ENCODE measurements around the gene OBSCN.

OBSCN gene

DNA sequence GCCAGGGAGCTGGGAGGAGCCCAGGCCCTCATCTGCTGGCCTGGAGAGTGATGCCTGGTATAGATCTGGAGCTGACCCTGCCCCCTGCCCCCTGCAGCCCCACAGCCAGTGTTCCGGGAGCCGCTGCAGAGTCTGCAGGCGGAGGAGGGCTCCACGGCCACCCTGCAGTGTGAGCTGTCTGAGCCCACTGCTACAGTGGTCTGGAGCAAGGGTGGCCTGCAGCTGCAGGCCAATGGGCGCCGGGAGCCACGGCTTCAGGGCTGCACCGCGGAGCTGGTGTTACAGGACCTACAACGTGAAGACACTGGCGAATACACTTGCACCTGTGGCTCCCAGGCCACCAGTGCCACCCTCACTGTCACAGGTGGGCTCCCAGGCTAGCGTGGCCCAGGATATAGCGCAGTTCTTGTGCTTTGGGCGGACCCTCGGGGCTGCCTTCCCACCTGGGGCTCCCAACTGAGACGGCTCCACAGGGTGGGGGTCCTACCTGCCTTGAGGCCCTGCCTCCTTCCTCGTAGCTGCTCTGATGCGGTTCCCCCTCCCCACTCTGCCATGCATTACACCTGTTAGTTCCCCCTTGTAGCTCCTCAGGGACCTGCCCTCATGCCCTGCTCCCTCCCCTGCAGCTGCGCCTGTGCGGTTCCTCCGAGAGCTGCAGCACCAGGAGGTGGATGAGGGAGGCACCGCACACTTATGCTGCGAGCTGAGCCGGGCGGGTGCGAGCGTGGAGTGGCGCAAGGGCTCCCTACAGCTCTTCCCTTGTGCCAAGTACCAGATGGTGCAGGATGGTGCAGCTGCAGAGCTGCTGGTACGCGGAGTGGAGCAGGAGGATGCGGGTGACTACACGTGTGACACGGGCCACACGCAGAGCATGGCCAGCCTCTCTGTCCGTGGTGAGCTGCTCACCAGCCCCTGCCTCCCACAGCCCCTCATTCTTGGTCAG is 98.7 kb downstream of the OBSCN start:
- DNase-seq (ENCODE audit: low spot score), result no peak

DNA sequence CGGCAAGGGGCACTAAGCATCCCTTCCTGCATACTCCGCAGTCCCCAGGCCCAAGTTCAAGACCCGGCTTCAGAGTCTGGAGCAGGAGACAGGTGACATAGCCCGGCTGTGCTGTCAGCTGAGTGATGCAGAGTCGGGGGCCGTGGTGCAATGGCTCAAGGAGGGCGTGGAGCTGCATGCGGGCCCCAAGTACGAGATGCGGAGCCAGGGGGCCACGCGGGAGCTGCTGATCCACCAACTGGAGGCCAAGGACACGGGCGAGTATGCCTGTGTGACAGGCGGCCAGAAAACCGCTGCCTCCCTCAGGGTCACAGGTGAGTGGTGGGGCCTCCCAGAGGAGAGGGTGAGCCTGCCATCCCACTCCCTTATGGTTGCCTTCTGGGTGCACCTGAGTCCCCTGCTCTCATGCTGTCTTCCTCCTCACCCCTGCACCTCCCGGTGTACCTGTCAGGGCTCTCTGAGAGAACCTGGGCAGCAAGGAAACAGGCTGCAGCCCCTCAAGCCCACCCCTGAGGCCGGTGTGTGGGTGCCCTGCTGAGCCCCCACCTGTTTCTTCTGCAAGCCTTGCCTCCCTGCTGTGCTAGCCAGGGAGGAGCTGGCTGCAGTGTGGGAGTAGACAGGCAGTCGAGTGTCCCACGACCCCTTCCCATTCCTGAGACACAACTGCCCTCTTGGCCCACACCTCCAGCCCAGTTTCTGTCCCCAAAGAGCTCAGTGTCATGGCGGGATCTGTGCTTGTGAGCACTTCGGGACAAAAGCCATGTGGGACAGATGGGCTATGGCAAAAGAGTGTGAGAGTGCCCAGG is 99.6 kb downstream of the OBSCN start:
- no peak for DNase-seq (ENCODE audit: low spot score)

DNA sequence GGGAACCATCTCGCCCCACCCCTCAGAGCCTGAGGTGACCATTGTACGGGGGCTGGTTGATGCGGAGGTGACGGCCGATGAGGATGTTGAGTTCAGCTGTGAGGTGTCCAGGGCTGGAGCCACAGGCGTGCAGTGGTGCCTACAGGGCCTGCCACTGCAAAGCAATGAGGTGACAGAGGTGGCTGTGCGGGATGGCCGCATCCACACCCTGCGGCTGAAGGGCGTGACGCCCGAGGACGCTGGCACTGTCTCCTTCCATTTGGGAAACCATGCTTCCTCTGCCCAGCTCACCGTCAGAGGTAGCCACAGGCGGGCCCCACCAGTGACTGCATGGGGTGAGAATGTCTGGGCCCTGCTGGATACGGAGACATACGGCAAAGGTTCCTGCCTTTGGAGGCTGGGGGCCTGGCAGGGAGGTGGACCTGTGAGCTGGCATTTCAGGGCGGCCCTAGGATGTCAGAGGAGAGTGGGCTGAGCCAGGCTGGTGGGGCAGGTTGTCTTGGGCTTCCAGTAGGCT is 100.3 kb downstream of the OBSCN start:
- DNase-seq (ENCODE audit: low spot score), result no peak

DNA sequence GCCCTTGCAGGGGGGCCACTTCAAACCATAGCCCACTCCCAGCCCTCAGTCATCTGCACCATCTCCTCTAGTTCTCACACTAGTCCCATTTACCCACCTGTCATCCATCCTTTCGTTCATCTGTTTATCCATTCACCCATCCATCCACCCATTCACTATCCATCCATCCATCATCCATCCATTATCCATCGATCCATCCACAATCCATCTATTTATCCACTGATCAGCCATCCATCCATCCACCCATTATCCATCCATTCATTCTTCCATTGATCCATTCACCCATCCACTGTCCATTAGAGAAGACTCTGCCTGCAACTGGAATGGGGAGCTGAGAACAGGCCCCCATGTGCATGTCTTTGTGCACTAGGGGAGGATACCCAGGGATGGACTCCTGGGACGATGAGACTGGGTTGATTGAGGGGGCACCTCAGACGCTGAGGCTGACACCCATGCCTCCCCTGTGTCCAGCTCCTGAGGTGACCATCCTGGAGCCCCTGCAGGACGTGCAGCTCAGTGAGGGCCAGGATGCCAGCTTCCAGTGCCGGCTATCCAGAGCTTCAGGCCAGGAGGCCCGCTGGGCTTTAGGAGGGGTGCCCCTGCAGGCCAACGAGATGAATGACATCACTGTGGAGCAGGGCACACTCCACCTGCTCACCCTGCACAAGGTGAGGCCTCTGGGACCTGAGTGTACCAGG is 100.9 kb downstream of the OBSCN start:
- no peak for DNase-seq (ENCODE audit: low spot score)

DNA sequence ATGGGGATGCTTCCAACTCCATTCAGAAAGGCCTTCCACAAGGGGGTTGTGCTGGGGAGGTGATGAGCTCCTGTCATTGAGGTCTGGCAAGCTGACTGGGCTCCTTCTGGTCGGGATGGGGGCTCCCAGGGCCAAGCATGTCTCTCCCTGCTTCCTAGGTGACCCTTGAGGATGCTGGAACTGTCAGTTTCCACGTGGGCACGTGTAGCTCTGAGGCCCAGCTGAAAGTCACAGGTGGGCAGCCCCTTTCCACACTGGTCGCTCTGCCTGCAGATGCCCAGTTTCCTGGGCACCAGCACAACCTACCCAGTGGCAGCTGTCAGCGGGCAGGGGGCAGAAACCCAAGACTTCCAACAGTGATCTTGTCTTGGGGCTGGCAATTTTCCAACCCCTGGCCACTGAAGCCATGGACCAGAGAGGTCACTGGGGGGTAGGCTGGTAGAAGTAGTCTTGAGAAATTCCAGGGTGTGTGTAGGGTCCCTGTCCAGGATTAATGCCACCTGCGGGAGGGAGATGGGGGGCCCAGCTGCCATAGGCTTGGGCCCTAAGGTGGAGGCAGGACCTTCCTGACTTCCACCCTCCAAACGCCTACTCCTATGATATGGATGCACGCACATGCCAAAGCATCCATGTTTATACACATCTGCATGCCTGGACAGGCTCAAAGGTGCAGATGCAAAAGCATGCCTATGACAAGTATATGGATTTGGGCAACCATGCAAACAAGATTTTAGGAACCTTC is 101.7 kb downstream of the OBSCN start:
- no peak for DNase-seq (ENCODE audit: low spot score)

DNA sequence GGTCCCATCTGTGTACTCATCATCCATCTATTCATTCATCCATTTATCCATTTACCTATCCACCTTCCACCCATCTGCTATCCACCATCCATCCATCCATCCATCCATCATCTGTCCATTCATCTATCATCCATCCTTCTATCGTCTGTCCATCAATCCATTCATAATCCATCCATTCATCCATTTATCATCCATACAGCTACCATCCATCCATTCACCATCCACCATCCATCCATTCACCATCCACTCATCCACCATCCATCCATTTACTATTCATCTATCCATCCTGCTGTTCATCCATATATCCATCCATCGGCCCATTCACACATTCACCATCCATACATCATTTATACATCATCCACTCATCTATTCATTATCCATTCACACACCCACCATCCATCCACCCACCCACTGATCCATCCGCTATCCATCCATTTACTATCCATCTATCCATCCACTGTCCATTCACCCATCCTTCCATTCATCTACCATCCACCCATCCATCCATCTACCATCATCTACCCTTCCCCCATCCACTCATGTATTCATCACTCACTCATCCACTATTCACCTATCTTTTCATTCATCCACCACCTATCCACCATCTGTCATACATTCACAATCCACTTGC is 102.4 kb downstream of the OBSCN start:
- DNase-seq (ENCODE audit: low spot score), result no peak

DNA sequence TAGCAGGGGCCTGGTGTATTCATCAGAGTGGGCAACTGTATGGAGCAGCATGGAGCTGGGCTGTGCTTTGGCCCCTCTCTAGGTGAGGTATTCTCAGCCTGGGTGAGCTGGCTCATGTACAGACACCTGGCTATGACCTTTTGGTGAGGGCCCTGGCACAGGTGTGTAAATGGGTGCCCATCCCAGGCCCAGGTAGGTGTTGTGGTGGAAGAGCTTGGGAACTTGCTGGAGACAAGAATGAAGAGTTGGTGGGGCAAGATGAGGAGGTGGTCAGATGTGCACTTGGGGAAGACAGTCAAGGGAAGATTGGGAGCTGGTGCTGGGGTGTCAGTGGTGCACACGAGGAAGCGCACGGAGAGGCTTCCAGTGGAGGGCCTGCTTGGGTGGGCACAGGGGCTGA is 103.2 kb downstream of the OBSCN start:
- no peak for DNase-seq (ENCODE audit: low spot score)

DNA sequence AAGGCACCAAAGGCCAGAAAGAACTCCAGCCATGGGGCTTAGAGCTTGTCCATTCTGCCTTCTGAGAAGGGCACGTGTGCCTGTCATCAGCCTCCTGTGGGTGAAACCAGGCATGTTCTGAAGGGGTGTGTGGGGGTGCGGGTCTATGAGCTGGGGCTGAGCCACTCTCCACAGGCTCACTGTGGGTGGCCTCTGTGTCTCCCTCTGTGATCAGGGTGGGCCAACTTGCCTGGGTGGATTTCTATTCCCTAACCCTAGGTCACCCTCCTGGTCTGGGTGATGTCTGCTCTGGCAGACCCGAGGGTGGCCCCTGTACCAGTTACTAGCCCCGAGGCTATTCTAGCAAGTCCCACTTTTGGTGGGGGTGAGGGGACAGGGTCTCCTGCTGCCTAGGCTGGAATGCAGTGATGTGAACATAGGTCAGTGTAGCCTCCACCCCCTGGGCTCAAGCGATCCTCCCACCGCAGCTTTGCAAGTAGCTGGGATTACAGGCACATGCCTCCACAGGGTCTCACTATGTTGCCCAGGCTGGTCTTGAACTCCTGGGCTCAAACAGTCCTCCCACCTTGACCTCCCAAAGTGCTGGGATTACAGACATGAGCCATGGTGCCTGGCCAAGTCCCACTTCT is 104.4 kb downstream of the OBSCN start:
- DNase-seq (ENCODE audit: low spot score), result no peak

DNA sequence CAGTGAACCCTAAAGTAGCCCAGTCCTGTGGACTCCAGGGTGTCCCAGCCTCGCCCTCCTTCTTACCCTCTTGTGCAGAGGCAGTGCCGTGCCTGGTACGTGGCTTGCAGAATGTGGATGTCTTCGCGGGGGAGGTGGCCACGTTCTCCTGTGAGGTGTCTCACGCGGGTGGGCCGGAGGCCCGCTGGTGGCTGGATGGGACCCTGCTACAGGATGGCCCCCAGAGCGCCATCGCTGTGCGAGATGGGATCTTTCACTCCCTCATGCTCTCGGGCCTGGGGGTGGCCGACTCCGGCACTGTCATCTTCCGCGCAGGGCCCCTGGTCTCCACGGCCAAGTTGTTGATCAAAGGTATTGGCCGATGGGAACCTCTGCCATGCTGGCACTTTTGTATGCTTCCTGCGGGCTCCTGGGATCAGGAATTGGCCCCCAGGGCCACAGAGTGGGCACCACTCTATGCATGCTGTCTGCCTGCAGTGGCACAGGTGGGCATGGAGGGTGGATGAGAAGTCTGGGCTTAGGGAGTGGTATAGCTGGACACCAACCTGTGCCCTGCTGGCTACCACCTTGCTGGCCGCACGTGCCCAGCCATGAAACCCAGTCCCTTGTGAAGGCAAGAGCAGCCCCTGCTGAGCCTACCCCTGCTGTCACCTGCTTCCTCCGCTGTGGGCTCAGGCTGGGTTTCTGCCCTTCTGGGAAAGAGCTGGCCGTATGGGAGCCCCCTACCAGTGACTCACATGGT is 105.9 kb downstream of the OBSCN start:
- no peak for DNase-seq (ENCODE audit: low spot score)

DNA sequence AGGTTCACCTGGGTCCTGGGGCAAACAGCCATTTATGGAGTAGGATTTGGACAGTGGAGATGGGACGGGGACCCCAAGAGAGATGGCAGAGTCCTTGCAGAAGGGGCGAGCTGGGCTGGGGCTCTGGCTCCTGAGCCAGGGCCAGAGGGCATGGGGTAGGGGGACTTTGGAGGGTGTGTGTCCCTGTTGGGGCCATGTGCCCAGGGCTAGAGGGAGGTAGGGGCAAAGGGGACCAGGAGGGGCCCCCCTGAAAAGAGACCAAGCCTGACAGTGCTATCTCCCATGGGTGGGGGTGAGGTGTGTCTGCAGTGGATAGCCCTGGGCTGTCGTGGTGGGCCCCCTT is 106.4 kb downstream of the OBSCN start:
- DNase-seq (ENCODE audit: low spot score), result no peak

DNA sequence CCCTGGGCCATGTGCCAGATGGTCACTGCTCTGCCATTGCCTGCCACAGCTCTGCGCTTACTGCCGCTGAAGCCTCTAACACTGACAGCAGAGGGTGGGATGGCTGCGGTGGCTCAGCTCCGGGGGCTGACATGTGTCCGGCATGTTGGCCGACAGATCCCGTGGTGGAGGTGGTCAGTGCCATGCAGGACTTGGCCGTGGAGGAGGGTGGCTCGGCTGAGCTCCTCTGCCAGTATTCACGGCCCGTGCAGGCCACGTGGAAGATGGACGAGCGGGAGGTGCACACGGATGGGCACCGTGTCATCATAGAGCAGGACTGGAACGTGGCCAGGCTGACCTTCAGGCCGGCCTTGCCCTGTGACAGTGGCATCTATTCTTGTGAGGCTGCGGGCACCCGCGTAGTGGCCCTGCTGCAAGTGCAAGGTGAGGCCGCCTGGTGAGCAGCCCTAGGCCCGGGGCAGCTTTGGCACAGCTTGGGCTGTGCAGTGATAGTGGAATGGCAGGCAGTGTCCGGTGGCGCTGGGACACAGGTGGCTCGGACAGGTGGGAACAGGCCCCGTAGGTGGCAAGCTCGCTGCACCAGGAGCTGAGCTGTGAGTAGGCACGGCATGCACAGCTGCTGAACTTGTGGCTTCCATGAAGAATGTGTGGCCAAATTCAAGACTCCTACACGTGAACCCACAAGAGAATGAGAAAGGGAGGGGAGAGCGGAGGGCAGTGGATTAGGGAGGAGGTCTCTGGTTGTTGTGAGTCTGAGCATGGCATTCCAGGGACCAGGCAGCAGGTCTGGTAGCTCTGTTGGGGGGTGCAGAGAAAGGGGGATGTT is 107.0 kb downstream of the OBSCN start:
- DNase-seq (ENCODE audit: low spot score), result no peak

DNA sequence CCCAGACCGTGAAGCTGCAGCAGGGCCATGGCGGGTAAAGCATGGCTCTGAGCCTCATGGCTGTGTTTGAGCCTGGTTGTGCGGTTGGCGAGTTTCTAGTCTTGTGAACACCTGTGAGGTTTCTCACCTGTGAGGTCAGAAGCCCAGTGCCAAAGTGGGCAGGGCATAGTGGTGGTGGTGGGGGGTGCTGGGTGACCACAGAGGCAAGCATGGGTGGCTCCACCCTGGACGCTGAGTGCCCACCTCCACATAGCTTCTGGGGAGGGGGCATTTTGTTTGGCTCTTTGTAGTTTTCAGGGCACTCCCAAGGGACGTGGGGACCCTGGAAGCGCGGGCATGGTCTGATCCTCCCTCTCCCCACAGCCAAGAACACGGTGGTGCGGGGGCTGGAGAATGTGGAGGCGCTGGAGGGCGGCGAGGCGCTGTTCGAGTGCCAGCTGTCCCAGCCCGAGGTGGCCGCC is 107.7 kb downstream of the OBSCN start:
- no peak for DNase-seq (ENCODE audit: low spot score)

DNA sequence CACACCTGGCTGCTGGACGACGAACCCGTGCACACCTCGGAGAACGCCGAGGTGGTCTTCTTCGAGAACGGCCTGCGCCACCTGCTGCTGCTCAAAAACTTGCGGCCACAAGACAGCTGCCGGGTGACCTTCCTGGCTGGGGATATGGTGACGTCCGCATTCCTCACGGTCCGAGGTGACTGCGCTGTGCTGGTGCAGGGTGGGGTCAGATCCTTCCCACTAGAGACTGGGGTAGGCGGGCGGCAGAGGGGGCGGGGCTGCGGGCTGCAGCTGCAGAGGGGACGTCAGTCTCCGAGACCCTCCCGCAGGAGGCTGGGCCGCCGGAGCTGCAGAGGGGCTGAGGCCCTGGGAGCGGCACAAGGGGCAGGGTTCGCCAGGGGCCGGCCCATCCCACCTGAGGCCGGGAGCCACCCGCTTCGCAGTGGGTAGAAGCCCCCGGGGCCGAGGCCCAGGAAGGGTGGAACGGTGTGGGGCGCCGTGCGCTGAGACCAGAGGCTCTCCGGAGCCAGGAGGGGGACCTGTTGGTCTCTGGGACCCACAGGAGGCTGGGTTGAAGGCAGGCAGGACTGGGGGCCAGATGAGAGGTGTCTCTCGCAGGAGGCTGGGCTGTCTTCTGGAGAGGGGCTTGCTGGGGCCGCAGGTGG is 108.2 kb downstream of the OBSCN start:
- DNase-seq (ENCODE audit: low spot score), result no peak

DNA sequence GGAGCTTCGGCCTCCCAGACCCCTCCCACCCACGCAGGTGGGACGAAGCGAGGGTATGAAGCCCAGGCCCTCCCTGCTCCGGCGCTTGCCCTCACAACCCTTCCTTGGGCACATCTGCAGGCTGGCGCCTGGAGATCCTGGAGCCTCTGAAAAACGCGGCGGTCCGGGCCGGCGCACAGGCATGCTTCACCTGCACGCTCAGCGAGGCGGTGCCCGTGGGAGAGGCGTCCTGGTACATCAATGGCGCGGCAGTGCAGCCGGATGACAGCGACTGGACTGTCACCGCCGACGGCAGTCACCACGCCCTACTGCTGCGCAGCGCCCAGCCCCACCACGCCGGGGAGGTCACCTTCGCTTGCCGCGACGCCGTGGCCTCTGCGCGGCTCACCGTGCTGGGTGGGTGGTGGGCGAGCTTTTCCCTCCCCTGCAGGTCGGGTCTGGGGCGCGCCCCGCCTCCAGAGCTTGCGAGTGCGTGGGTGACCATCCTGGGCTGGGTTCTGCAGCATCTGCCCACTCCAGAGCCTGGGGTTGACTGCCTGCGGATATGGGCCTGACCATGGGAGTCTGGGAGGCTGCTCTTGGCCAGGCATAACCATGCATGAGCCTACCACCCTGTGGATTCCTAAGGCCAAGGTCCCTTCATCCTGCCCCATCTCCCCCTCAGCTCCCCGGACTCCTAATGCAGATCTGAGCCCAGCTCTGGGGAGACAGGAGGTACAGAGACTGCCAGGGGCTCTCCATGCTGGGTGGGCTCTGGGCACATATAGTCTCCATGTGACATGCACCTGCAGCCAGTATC is 108.9 kb downstream of the OBSCN start:
- DNase-seq (ENCODE audit: low spot score), result no peak

DNA sequence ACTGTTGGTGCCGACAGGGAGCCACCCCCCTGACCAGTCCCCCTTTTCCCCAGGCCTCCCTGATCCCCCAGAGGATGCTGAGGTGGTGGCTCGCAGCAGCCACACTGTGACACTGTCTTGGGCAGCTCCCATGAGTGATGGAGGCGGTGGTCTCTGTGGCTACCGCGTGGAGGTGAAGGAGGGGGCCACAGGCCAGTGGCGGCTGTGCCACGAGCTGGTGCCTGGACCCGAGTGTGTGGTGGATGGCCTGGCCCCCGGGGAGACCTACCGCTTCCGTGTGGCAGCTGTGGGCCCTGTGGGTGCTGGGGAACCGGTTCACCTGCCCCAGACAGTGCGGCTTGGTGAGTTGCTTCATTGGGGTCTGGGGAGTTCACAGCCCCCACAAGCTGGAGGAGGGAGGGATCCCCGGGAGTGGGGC is 109.6 kb downstream of the OBSCN start:
- no peak for DNase-seq (ENCODE audit: low spot score)

DNA sequence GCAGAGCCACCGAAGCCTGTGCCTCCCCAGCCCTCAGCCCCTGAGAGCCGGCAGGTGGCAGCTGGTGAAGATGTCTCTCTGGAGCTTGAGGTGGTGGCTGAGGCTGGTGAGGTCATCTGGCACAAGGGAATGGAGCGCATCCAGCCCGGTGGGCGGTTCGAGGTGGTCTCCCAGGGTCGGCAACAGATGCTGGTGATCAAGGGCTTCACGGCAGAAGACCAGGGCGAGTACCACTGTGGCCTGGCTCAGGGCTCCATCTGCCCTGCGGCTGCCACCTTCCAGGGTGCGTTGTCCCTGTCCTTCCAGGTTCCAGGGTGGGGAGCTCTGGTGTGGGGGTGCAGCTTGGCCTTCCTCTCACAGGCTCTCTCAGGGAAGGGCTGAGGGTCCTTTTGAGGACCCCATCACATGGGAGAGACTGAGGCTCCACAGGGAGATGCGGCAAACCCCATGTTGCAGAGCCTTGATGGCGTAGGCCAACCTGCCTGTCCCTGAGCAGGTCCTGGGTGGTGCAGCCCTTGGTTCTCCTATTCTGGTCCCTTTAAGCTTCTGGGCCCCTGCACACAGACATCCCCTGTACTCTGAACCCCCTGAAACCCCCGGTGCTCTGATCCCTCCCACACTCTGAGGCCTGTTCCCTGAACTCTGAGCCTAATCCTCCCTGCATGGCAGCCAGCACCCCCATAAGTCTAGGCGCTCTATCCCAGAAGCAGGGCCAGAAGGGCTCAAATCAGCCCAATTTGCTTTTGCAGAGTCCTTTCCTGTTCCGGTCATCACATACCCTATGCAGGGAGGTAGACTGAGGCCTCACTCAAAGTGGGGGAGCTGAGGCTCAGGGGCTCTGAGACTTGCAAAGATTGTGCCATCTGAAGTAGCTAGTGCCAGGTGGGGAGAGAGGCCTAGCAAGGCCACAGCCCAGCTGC is 110.3 kb downstream of the OBSCN start:
- no peak for DNase-seq (ENCODE audit: low spot score)

DNA sequence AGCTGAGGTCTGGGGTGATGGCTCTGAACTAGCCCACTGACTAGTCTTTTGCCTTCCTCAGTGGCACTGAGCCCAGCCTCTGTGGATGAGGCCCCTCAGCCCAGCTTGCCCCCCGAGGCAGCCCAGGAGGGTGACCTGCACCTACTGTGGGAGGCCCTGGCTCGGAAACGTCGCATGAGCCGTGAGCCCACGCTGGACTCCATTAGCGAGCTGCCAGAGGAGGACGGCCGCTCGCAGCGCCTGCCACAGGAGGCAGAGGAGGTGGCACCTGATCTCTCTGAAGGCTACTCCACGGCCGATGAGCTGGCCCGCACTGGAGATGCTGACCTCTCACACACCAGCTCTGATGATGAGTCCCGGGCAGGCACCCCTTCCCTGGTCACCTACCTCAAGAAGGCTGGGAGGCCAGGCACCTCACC is 111.0 kb downstream of the OBSCN start:
- no peak for DNase-seq (ENCODE audit: low spot score)

Data from GM03348 (cell line).